IPS-18a (cell line): Measurements from ENCODE around the gene CCDC92B.
"Not testable (repeated sequence)": the region's sequence is repeated elsewhere in the genome, so short reads cannot be mapped to it uniquely, and the experiment has no call there.

ENCODE experiments used
- H3K27ac ChIP-seq: one replicate; pipeline ENCODE4 v1.5.1; 2013; ENCODE audit warnings: low read length
- H3K27me3 ChIP-seq: one replicate; pipeline ENCODE4 v1.6.1; 2013; ENCODE audit warnings: mild to moderate bottlenecking, low read length; ENCODE audit not compliant: control insufficient read depth, insufficient read depth
- H3K36me3 ChIP-seq: one replicate; pipeline ENCODE4 v1.6.1; 2013; ENCODE audit warnings: low read depth, low read length; ENCODE audit not compliant: control insufficient read depth
- H3K4me1 ChIP-seq: one replicate; pipeline ENCODE4 v1.6.1; 2013; ENCODE audit warnings: low read depth, low read length; ENCODE audit not compliant: control insufficient read depth
- H3K4me3 ChIP-seq: one replicate; pipeline ENCODE4 v1.5.1; 2013; ENCODE audit warnings: low read length
- H3K9ac ChIP-seq: one replicate; pipeline ENCODE4 v1.6.1; 2013; ENCODE audit warnings: mild to moderate bottlenecking, low read length, moderate library complexity
- H3K9me3 ChIP-seq: one replicate; pipeline ENCODE4 v1.6.1; 2013; ENCODE audit warnings: low read depth, low read length; ENCODE audit not compliant: control insufficient read depth

The CCDC92B gene

DNA sequence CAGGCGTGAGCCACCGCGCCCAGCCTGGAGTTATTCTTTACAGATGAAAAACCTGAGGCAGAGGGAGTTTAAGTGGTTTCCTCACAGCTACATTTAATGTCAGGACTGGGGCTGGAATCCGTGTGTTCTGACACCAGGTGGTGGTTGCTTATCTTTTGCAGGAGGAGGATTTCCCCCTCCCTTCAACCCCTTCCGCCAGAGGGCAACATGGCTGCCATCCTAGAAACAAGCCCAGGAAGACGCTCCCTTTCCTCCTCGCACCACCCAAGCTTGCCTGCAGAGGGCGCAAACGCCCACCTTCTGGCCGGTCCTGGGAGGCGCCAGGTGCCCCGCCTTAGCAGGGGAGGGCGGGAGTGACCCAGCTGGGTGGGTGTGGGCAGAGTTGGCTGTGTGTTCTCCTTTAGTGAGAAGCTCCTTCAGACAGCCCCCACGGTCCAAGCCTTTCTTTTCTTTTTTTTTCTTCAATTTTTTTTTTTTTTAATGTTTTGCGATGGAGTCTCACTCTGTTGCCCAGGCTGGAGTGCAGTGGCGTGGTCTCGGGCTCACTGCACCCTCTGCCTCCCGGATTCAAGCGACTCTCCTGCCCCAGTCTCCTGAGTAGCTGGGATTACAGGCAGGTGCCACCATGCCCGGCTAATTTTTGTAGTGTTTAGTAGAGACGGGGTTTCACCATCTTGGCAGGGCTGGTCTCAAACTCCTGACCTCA lies 36.9 kb upstream of the CCDC92B start:
- Histone ChIP-seq H3K9me3 (no peaks in the 10 kb centered on the region), H3K27me3 (no peaks in the 10 kb centered on the region), H3K27ac (no peak overlapping the region), H3K4me1 (no peaks in the 10 kb centered on the region), H3K9ac (no peak overlapping the region), H3K36me3 (no peaks in the 10 kb centered on the region), H3K4me3 (no peak overlapping the region)

- H3K4me3 ChIP-seq, H3K4me1 ChIP-seq, H3K27ac ChIP-seq, H3K27me3 ChIP-seq, H3K36me3 ChIP-seq, H3K9ac ChIP-seq, H3K9me3 ChIP-seq: not testable (repeated sequence)
Measured at GRCh38 chr17:2785376-2785775, 35.9 kb upstream of the CCDC92B start.

DNA sequence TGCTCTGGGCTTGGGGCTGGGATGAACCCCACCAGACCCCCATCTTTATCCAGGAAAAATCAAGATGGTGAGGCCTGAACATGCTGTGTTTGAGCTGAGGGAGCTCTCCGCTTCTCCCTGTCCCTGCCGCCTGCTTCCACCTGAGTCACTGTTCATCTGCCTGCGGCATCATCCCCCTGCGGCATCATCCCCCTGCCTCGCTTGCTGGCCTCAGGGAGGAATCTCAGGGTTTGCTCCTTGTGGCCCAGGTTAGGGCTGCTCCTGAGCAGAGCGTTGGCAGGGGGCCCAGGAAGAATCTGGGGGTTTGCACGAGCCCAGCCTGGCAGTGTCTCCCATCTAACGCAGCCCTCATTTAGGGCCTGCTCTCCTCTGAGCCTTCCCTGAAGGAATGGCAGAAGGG lies 35.4 kb upstream of the CCDC92B start:
- no peak overlapping the region for H3K27ac ChIP-seq
- H3K9ac ChIP-seq = no peak overlapping the region
- no peaks in the 10 kb centered on the region for H3K27me3 ChIP-seq

DNA sequence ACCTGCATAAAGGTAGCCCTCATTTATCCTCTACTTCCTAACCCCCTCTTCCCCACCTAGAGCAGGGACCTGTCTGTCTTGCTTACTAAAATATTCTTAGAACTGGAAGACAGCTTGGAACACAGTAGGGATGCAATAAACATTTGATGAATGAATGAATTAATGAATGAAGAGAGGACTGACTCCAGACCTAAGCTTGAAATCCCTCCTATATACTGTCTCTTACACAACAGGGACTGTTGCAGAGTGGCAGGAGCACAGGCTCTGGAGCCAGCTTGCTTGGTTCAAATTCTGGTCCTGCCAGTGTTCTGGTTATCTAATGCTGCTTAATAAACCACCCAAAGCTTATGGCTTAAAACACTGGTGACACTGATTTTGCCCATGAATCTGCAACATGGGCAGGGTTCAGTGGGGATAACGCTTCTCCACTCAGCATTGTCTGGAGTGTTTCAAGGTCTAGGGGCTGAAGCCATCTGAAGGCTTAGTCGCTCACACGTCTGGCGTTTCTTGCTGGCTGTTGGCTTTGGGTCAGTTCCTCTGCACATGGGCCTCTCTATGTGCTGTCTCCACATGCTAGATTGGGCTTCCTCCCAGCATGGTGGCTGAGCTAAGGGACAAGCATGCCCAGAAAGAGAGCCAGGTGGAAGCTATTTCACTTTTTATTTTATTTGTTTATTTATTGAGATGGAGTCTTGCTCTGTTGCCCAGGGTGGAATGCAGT lies 34.0 kb upstream of the CCDC92B start:
- Histone ChIP-seq H3K9ac (no peak overlapping the region), H3K4me3 (no peak overlapping the region), H3K36me3 (no peaks in the 10 kb centered on the region), H3K27me3 (no peaks in the 10 kb centered on the region), H3K27ac (no peak overlapping the region), H3K4me1 (no peaks in the 10 kb centered on the region), H3K9me3 (no peaks in the 10 kb centered on the region)

More for the DNA sequence above, 35.4 kb upstream of the CCDC92B start:
- no peaks in the 10 kb centered on the region for H3K4me1 ChIP-seq
- H3K36me3 ChIP-seq = no peaks in the 10 kb centered on the region
- no peak overlapping the region for H3K4me3 ChIP-seq
- no peaks in the 10 kb centered on the region for H3K9me3 ChIP-seq

- Histone ChIP-seq H3K9ac (no peak overlapping the region), H3K27ac (no peak overlapping the region), H3K36me3 (no peaks in the 10 kb centered on the region), H3K4me3 (no peak overlapping the region), H3K4me1 (no peaks in the 10 kb centered on the region), H3K27me3 (peaks cover 5% of the 10 kb centered on the region), H3K9me3 (no peaks in the 10 kb centered on the region)
Measured at GRCh38 chr17:2782055-2782454, 32.6 kb upstream of the CCDC92B start.

DNA sequence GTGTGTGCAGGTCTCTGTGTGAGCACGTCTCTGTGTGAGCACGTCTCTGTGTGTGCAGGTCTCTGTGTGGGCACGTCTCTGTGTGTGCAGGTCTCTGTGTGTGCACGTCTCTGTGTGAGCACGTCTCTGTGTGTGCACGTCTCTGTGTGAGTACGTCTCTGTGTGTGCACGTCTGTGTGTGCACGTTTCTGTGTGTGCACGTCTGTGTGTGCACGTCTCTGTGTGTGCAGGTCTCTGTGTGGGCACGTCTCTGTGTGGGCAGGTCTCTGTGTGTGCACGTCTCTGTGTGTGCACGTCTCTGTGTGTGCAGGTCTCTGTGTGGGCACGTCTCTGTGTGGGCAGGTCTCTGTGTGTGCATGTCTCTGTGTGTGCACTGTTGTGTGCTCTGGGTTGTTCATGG lies 32.1 kb upstream of the CCDC92B start:
- H3K4me3 ChIP-seq, H3K27ac ChIP-seq, H3K4me1 ChIP-seq, H3K27me3 ChIP-seq, H3K9me3 ChIP-seq, H3K9ac ChIP-seq, H3K36me3 ChIP-seq: not testable (repeated sequence)

- Histone ChIP-seq H3K27me3 (peaks cover 10% of the 10 kb centered on the region), H3K4me3 (no peak overlapping the region), H3K4me1 (no peaks in the 10 kb centered on the region), H3K36me3 (no peaks in the 10 kb centered on the region), H3K27ac (no peak overlapping the region), H3K9me3 (no peaks in the 10 kb centered on the region), H3K9ac (no peak overlapping the region)
Measured at GRCh38 chr17:2780931-2781454, 31.5 kb upstream of the CCDC92B start.

GRCh38 chr17:2780256-2780655 lies 30.8 kb upstream of the CCDC92B start:
- H3K4me1 ChIP-seq = no peaks in the 10 kb centered on the region

DNA sequence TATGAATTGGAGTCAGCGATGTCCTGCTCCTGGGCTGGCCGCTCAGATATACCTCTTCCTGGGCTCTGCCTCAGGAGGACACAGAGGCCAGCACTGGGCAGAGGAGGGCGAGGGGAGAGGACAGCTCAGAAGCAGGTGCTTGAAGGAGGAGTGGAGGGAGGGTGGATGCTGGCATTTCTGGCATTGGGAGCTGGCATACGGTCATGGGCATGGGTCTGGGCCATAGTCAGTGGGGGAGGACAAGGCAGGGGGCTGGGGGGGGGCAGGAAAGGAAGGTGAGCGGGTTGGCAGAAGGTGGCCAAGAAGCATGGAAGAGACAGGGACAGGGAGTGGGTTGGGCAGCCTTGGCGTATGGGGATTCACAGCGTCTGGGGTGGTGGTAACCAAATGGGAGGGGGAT lies 30.1 kb upstream of the CCDC92B start:
- Histone ChIP-seq H3K9me3 (no peaks in the 10 kb centered on the region), H3K9ac (no peak overlapping the region), H3K4me3 (no peak overlapping the region), H3K36me3 (no peaks in the 10 kb centered on the region), H3K4me1 (no peaks in the 10 kb centered on the region), H3K27me3 (peaks cover 21% of the 10 kb centered on the region), H3K27ac (no peak overlapping the region)

More at GRCh38 chr17:2780256-2780655, 30.8 kb upstream of the CCDC92B start:
- peaks cover 17% of the 10 kb centered on the region for H3K27me3 ChIP-seq
- no peaks in the 10 kb centered on the region for H3K36me3 ChIP-seq
- H3K4me3 ChIP-seq = no peak overlapping the region
- H3K27ac ChIP-seq = no peak overlapping the region
- no peak overlapping the region for H3K9ac ChIP-seq
- no peaks in the 10 kb centered on the region for H3K9me3 ChIP-seq

DNA sequence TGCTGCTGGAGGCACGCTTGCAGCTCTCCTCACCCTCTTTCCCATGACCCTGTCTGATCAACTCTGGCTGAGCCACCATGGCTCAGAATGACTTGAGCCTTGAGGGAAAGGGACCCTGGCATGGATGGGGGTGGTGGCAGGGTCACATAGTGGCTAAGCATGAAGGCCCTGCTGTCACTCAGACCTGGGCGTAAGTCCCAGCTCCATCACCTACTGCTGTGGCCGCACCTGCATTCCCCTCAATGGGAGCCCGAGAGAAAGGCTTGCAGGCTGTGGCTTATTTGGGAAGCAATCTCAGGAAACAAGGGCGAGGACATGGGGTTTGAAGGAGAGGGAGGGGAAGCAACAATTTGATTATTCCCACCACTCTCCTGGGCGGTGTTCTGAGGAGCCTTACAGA lies 29.0 kb upstream of the CCDC92B start:
- Histone ChIP-seq H3K4me3 (no peak overlapping the region), H3K9ac (no peak overlapping the region), H3K27me3 (peaks cover 21% of the 10 kb centered on the region), H3K9me3 (no peaks in the 10 kb centered on the region), H3K36me3 (no peaks in the 10 kb centered on the region), H3K4me1 (no peaks in the 10 kb centered on the region), H3K27ac (no peak overlapping the region)

DNA sequence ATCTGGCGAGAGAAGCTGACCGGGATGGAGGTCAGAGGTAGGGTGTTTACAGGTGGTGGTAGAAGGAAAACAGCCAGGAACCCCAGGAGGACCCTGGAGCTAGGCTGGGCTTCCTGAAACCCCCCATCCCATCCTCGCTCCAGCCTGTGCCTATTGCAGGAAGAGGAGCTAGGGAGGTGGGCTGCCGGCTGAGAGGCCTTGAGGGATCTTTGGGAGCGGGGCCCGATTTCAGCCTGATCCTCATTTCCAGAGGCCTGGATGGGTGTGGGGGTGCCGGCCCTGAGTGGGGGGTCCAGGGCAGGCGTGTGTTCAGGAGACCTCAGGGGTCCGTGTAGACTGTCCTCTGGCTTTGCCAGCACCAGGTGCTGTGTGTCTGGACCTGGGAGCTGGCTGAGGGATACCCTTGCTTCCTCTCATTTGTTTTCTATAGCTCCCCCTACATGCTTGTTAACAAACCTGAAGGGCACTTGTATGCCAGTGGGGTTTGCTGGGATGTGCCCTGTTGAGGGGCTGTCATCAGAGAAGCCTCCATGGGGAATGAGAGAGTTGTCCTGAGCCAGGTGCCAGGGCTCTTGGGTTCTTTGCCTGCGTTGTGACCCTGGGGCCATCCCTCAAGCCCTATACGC lies 27.9 kb upstream of the CCDC92B start:
- H3K36me3 ChIP-seq = no peaks in the 10 kb centered on the region
- peak overlapping the region; percentile 48 for H3K9ac ChIP-seq
- H3K4me1 ChIP-seq = no peaks in the 10 kb centered on the region
- H3K27me3 ChIP-seq = peaks cover 21% of the 10 kb centered on the region
- no peak overlapping the region for H3K27ac ChIP-seq
- H3K9me3 ChIP-seq = no peaks in the 10 kb centered on the region
- peak overlapping the region; percentile 82 for H3K4me3 ChIP-seq
